Subcutaneous abdominal adipose tissue (tissue), 5 donors: ENCODE data around the gene ROBO2.

Experiments used
- H3K27ac ChIP-seq: one replicate; pipeline ENCODE4 v1.7.0; 2013; ENCODE audit warnings: low read depth, mild to moderate bottlenecking, inconsistent platforms, low read length, moderate library complexity
- H3K27me3 ChIP-seq, 5 donors: one replicate each; pipeline ENCODE4 v1.7.0; 2013; ENCODE audit warnings: low read length in 5 of 5, inconsistent platforms in 1 of 5; ENCODE audit not compliant: control insufficient read depth in 5 of 5, insufficient read depth in 4 of 5
- H3K36me3 ChIP-seq, 5 donors: one replicate each; pipeline ENCODE4 v1.7.0; 2013; ENCODE audit warnings: low read length in 5 of 5; ENCODE audit not compliant: control insufficient read depth in 5 of 5, insufficient read depth in 5 of 5
- H3K4me1 ChIP-seq, 5 donors: one replicate each; pipeline ENCODE4 v1.7.0; 2013; ENCODE audit warnings: low read length in 5 of 5, mild to moderate bottlenecking in 3 of 5, moderate library complexity in 1 of 5; ENCODE audit not compliant: control insufficient read depth in 5 of 5, insufficient read depth in 5 of 5
- H3K4me3 ChIP-seq, 5 donors: one replicate each; pipeline ENCODE4 v1.7.0; 2013; ENCODE audit warnings: low read length in 5 of 5, low read depth in 1 of 5
- H3K9ac ChIP-seq, 5 donors: one replicate each; pipeline ENCODE4 v1.7.0; 2013; ENCODE audit warnings: low read length in 5 of 5, mild to moderate bottlenecking in 4 of 5, moderate library complexity in 3 of 5
- H3K9me3 ChIP-seq, 5 donors: one replicate each; pipeline ENCODE4 v1.7.0; 2013; ENCODE audit warnings: low read length in 5 of 5; ENCODE audit not compliant: control insufficient read depth in 5 of 5
- donor health status: healthy.
- donor health status: healthy.
- donor health status: healthy.
- donor health status: healthy.
- donor health status: healthy.

Gene ROBO2

DNA sequence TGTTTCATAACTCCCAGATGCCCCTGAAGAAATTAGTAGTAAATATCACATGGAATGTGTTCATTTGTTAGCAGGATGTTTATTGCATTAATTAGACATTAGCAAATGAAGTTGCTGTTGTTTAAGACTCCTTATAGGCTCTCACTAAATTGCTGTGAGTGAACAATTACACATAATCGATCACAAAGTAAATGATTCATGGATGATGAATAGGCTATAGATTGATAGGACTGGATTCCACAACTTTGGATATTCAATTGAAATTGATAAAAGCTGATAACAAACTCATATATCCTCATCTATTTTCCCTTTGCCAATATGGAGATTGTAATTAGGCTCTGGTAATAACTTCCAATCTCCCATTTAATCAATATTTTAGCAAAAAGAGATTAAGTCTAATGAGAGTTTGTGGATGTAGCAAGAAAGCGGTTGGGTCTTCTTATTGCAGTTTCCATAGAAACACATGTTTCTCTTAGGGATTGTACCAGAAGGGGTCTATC is 555.5 kb downstream of the ROBO2 start:
- Histone ChIP-seq H3K4me1 (no peaks in the 10 kb centered on the region), H3K36me3 (no peaks in the 10 kb centered on the region), H3K4me3 (no peak overlapping the region), H3K9ac (no peak overlapping the region), H3K27me3 (no peaks in the 10 kb centered on the region), H3K9me3 (no peaks in the 10 kb centered on the region), H3K27ac (no peak overlapping the region)

GRCh38 chr3:77599948-77600347 is 560.0 kb downstream of the ROBO2 start:
- Histone ChIP-seq H3K4me1 (no peaks in the 10 kb centered on the region), H3K9me3 (no peaks in the 10 kb centered on the region), H3K27ac (no peak overlapping the region), H3K4me3 (no peak overlapping the region), H3K27me3 (no peaks in the 10 kb centered on the region), H3K9ac (no peak overlapping the region), H3K36me3 (no peaks in the 10 kb centered on the region)

DNA sequence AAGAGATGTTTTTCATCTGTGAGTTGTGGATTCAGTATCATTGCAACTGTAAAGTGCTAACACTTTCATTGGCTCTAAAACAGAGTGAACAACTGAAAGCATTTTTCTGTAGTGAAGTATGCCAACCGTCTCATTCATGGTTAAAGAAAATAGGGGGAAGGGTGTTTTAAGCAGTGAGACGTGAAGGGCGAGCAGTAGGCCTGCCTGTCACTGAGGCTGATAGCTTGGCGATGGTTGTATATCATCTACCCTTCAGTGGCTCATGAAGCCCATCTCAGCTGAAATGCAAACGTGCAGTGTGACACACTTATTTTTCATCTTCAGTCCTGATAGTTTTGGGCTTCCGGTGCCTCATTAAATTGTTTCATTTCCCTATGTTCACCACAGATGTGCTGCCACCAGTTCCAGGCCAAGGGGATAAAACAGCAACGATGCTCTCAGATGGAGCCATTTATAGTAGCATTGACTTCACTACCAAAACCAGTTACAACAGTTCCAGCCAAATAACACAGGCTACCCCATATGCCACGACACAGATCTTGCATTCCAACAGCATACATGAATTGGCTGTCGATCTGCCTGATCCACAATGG is 562.0 kb downstream of the ROBO2 start:
- no peak overlapping the region for H3K4me3 ChIP-seq
- no peaks in the 10 kb centered on the region for H3K9me3 ChIP-seq
- no peaks in the 10 kb centered on the region for H3K27me3 ChIP-seq
- no peaks in the 10 kb centered on the region for H3K4me1 ChIP-seq
- no peak overlapping the region for H3K9ac ChIP-seq
- no peak overlapping the region for H3K27ac ChIP-seq
- H3K36me3 ChIP-seq, result no peaks in the 10 kb centered on the region

- no peaks in the 10 kb centered on the region for H3K36me3 ChIP-seq
- H3K9me3 ChIP-seq, result no peaks in the 10 kb centered on the region
- H3K27me3 ChIP-seq, result no peaks in the 10 kb centered on the region
Observed at GRCh38 chr3:77602722-77603121, 562.8 kb downstream of the ROBO2 start.

DNA sequence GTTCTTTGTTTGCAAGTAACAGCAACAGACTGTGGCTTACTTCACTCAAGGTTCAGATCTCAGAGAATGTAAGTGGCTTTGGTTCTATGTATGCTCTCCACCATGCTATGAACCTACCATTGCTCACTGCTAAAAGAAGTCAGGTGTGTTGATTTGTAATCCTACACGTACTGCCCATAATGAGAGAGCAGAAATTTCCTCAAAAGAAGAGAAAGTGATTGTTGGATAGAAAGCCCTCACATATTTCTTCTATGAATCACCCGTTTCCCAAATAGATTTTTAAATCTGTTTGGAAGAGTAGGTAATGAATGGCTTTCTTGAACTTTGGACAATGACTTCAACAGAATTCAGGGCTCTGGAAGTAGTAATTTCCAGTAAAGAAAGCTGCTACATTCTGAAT is 565.4 kb downstream of the ROBO2 start:
- H3K4me3 ChIP-seq, result no peak overlapping the region
- no peak overlapping the region for H3K27ac ChIP-seq
- H3K27me3 ChIP-seq, result no peaks in the 10 kb centered on the region
- H3K9ac ChIP-seq, result no peak overlapping the region
- H3K9me3 ChIP-seq, result no peaks in the 10 kb centered on the region
- H3K36me3 ChIP-seq, result no peaks in the 10 kb centered on the region
- no peaks in the 10 kb centered on the region for H3K4me1 ChIP-seq

More at GRCh38 chr3:77602722-77603121, 562.8 kb downstream of the ROBO2 start:
- Histone ChIP-seq H3K9ac (no peak overlapping the region), H3K27ac (no peak overlapping the region), H3K4me1 (no peaks in the 10 kb centered on the region), H3K4me3 (no peak overlapping the region)

GRCh38 chr3:77605865-77606264 is 566.0 kb downstream of the ROBO2 start:
- Histone ChIP-seq H3K9ac (no peak overlapping the region), H3K4me3 (no peak overlapping the region), H3K27ac (no peak overlapping the region), H3K36me3 (no peaks in the 10 kb centered on the region), H3K4me1 (no peaks in the 10 kb centered on the region), H3K9me3 (no peaks in the 10 kb centered on the region), H3K27me3 (no peaks in the 10 kb centered on the region)

DNA sequence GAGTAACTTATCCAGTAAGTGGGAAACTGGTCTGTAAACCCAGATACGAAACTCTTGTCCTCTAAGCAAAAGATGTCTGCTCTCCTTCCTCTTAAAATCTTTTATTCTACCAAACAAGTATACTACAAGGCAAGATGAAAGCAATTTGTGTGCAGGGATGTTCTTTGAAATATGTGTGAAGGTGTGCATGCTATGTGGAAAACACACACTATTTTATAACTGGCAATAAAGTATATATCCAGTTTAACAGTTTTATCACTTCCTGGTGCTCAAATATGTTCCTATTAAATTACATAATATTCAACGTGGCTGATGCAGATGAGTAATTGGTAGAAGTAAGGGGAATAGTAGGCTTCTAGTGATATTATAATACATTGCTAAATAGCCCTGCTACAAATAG is 566.5 kb downstream of the ROBO2 start:
- Histone ChIP-seq H3K4me1 (no peaks in the 10 kb centered on the region), H3K9me3 (no peaks in the 10 kb centered on the region), H3K27ac (no peak overlapping the region), H3K27me3 (no peaks in the 10 kb centered on the region), H3K4me3 (no peak overlapping the region), H3K9ac (no peak overlapping the region), H3K36me3 (no peaks in the 10 kb centered on the region)

GRCh38 chr3:77618686-77619085 is 578.8 kb downstream of the ROBO2 start:
- no peaks in the 10 kb centered on the region for H3K27me3 ChIP-seq
- H3K9ac ChIP-seq, result no peak overlapping the region
- no peak overlapping the region for H3K4me3 ChIP-seq
- H3K36me3 ChIP-seq, result no peaks in the 10 kb centered on the region
- no peak overlapping the region for H3K27ac ChIP-seq
- H3K4me1 ChIP-seq, result no peaks in the 10 kb centered on the region
- H3K9me3 ChIP-seq, result no peaks in the 10 kb centered on the region

DNA sequence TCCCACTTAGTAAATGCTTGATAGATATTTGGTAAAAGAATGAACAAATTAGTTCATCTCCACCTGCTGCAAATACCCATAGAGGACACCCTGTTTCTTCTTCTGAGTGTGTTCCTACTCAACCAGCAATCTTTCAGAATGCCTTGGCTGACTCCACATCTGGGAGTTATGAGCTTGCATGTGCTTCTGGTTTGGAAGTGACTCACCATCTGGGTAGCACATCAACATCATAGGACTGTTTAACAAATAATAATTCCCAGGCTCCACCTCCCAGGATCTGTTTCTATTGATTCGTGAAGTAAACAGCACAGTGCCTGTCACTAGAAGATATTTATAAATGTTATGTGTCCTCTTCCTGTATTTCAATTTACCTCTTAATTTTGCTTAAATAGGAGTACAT is 580.1 kb downstream of the ROBO2 start:
- no peak overlapping the region for H3K27ac ChIP-seq
- H3K4me1 ChIP-seq, result no peaks in the 10 kb centered on the region
- no peak overlapping the region for H3K9ac ChIP-seq
- H3K27me3 ChIP-seq, result no peaks in the 10 kb centered on the region
- no peaks in the 10 kb centered on the region for H3K36me3 ChIP-seq
- H3K9me3 ChIP-seq, result no peaks in the 10 kb centered on the region
- H3K4me3 ChIP-seq, result no peak overlapping the region

DNA sequence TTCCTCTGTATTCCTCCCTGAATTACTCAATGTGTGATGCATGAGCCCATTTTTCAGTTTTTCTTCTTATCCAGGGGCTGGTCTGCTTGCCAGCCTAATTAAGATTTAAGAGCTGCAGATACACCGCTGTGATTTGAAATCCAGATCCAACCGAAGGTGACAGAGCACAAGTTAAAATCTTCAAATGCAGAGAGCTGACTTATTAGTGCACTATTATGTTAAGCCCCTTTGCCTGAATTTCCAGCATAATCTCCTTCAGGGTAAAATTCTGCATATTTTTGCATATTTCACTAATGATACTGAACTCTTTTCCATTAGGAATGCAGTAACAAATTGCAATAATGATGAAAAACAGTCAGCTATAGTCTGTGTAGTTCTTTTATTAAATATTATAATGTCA is 583.6 kb downstream of the ROBO2 start:
- Histone ChIP-seq H3K4me3 (no peak overlapping the region), H3K27me3 (no peaks in the 10 kb centered on the region), H3K36me3 (no peaks in the 10 kb centered on the region), H3K9me3 (no peaks in the 10 kb centered on the region), H3K4me1 (no peaks in the 10 kb centered on the region), H3K9ac (no peak overlapping the region), H3K27ac (no peak overlapping the region)

DNA sequence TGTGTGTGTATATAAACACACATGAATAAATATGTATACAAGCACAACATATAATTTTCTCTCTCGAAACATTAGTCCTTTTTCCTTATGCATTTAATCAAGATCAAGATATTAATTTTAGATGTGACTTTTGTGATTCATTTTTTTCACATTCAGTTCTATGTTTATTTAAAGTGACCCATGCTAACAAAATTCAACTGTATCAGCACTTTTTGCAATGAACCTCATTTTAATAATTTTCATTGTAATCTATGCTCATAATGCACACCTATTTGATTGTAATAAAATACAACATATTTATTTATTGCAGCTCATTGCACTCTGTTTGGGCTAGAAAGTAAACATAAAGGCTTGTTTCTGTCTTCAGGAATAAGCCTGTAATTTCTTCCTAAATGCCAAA is 586.3 kb downstream of the ROBO2 start:
- Histone ChIP-seq H3K4me3 (no peak overlapping the region), H3K4me1 (no peaks in the 10 kb centered on the region), H3K27ac (no peak overlapping the region), H3K9ac (no peak overlapping the region), H3K27me3 (no peaks in the 10 kb centered on the region), H3K9me3 (no peaks in the 10 kb centered on the region), H3K36me3 (no peaks in the 10 kb centered on the region)
